ENCODE measurements around the gene ADCY7. TPM values are rescaled to one million over a fixed set of nuclear protein-coding genes. Genes with fewer than 3 reads are reported as not detected.

ADCY7 gene
- total RNA-seq, 4 donors from 2014 or later = 12.7 to 23.5 (median 19.3) TPM

DNA sequence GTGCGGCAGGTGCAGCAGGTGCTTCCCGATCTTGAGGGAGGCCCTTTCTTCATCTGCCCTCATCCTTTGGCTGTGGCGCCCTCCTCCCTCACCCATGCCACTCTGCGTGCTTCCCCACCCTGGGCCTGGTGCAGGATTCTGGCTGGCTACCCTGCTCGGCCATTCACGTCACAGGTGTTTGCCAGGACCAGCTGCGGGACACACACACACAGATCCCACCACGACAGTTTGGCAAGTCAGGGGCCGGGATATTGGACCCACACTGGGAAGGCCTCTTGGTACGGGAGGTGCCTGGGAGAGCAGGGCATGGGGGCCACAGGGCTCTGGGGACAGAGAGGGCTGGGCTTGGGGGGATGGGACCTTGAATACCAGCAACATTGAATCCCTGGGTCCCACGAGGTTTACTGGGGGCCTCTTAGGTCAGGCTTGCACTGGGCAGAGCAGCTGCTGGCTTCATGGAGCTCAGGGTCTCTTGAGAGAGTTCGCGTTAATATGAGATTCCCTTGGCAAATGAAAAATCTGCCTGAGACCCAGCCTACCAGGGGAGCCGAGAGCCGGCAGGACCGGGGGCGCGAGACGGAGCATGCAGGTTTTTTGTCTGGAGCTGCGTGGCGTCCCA is 15.1 kb downstream of the ADCY7 start:
- ATAC-seq = no peak
- WGBS, 2 donors (ENCODE audit: low coverage in 1 of 2) = 17 to 60% methylated on average over 1 to 3 of the region's 21 CpGs
- H3K9me3 ChIP-seq = no peaks in the 10 kb centered on the region
- no peaks in the 10 kb centered on the region for H3K36me3 ChIP-seq
- no peaks in the 10 kb centered on the region for H3K27me3 ChIP-seq
- no peak for TF ChIP-seq POLR2AphosphoS5 (IDR thresholded peaks at IDR 0.05)
- H3K4me1 ChIP-seq = peaks cover 0 to 35% (median 14%) of the 10 kb centered on the region in 3 donors
- peak overlapping the region in 3 of 4 donors; percentile 2 to 60 (median 47) for H3K27ac ChIP-seq
- H3K4me3 ChIP-seq = peak overlapping the region in 1 of 2 donors; percentile 3

DNA sequence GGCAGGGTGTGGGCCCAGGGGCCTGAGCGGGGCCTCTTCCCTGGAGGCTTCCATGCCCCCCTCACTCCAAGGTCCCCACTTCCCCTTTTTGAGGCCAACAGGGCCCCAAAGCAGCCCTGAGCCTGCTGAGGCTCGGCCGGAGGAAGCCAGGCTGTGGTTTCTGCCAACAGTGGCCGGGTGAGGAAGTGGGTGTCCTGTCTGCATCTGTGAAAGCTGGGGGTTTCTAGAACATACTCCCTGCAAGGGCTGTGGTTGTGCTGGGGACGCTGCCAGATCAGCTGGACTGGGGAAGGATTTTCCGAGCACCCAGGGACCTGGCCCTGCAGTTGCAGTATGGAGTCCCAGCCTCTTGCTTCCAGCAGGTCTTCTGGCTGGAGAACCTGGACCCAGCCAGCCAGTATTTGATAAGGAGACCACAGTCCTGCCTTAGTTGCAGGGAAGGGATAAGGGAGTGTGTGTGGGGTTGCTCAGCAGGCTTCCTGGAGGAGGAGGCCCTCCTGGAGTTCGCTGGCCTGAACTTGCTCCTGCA is 15.7 kb downstream of the ADCY7 start:
- Histone ChIP-seq H3K36me3 (no peaks in the 10 kb centered on the region), H3K27me3 (no peaks in the 10 kb centered on the region), H3K27ac (peak overlapping the region in 2 of 4 donors; percentile 47 to 60), H3K9me3 (no peaks in the 10 kb centered on the region), H3K4me1 (peaks cover 0 to 35% (median 14%) of the 10 kb centered on the region in 3 donors), H3K4me3 (peak overlapping the region in 1 of 2 donors; percentile 3)
- no peak for TF ChIP-seq POLR2AphosphoS5 (IDR thresholded peaks at IDR 0.05)
- TF ChIP-seq POLR2A (IDR thresholded peaks at IDR 0.05) = no peak
- WGBS, 2 donors (ENCODE audit: low coverage in 1 of 2) = 83% methylated on average over 1 of the region's 7 CpGs; no CpG with 5 or more reads in 1 of the 2 donors
- ATAC-seq = peak; percentile 65

DNA sequence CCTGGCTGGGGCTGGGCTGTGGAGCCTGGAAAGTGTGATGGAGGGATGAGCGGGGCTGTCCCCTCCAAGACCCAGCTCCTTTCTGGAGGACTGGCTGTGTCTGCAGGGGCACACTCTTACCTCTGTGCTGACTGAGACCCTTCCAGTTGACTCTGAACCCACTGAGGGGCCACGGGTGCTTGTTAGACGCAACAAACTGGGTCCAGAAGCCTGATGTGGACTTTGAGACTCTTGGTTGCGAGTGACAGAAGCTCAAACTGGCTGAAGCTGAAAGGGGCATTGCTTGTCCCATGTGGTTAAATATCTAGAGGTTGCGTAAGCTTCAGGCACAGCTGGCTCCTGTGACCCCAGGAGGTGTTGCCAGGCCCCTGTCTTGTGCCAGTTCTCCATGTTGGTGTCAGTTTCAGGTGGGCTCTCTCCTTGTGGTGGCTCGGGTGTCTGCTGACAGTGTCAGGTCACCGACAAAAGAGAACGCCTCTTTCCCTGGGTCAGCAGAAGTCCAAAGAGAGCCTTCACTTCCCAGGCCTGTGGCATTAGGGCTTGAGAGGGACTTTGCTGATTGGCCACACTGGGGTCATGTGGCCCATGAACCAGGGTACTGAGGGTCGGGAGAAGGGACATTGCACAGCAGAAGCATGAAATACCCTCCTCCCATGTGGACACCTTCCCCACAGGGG is 16.7 kb downstream of the ADCY7 start:
- Histone ChIP-seq H3K36me3 (no peaks in the 10 kb centered on the region), H3K27me3 (no peaks in the 10 kb centered on the region), H3K9me3 (no peaks in the 10 kb centered on the region), H3K4me1 (peaks cover 0 to 35% (median 14%) of the 10 kb centered on the region in 3 donors), H3K4me3 (no peak overlapping the region), H3K27ac (peak overlapping the region in 1 of 4 donors; percentile 60)
- TF ChIP-seq, protein P1, sequence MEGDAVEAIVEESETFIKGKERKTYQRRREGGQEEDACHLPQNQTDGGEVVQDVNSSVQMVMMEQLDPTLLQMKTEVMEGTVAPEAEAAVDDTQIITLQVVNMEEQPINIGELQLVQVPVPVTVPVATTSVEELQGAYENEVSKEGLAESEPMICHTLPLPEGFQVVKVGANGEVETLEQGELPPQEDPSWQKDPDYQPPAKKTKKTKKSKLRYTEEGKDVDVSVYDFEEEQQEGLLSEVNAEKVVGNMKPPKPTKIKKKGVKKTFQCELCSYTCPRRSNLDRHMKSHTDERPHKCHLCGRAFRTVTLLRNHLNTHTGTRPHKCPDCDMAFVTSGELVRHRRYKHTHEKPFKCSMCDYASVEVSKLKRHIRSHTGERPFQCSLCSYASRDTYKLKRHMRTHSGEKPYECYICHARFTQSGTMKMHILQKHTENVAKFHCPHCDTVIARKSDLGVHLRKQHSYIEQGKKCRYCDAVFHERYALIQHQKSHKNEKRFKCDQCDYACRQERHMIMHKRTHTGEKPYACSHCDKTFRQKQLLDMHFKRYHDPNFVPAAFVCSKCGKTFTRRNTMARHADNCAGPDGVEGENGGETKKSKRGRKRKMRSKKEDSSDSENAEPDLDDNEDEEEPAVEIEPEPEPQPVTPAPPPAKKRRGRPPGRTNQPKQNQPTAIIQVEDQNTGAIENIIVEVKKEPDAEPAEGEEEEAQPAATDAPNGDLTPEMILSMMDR (IDR thresholded peaks at IDR 0.05) = no peak
- no peak for TF ChIP-seq POLR2AphosphoS5 (IDR thresholded peaks at IDR 0.05)
- WGBS, 2 donors (ENCODE audit: low coverage in 1 of 2) = 71% methylated on average over 3 of the region's 9 CpGs; no CpG with 5 or more reads in 1 of the 2 donors
- ATAC-seq = no peak

DNA sequence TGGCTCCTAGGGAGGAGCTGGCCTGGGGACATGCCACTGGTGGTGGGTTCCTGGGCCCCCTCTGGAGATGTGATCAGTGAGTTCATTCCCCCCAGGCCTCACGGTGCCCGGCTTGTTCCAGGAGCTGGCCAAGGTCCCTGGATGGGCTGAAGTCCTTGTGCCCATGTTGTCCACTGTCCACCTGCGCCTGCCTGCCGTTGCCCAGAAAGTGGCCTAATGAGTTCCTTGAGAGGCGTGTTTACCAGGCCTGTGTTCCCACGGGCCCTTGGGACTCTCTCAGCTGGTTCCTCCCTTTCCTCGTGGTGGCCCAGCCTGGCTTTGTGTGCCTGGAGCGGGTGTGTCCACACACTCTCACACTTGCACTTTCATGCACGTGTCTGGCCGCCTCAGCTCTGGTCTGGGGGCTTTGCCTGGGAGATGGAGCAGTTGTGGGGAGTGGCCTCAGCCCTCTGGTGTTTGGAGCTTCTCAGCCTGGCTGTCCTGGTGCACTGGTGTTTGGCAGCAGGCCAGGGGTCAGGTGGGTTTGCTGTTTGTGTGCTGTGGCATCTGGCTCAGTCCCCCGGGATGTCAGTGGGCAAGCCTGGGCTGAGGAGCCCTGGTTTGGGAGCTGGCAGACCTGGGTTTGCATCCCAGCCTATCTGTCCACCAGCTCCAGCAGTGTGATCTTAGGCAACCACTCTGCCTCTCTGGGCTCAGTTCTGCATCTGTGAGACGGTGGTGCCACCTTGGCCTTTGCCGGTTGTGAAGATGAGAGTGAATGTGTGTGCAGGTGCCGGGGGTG is 18.0 kb downstream of the ADCY7 start:
- H3K4me1 ChIP-seq = peaks cover 0 to 35% (median 14%) of the 10 kb centered on the region in 3 donors
- H3K27ac ChIP-seq = peak overlapping the region in 1 of 4 donors; percentile 60
- no peaks in the 10 kb centered on the region for H3K36me3 ChIP-seq
- no peaks in the 10 kb centered on the region for H3K27me3 ChIP-seq
- TF ChIP-seq POLR2AphosphoS5 (IDR thresholded peaks at IDR 0.05) = no peak
- TF ChIP-seq, protein P1 (IDR thresholded peaks at IDR 0.05) = no peak
- TF ChIP-seq EP300 (IDR thresholded peaks at IDR 0.05) = no peak
- no peak for ATAC-seq
- H3K4me3 ChIP-seq = no peak overlapping the region
- no peaks in the 10 kb centered on the region for H3K9me3 ChIP-seq
- WGBS, 2 donors (ENCODE audit: low coverage in 1 of 2) = 68% methylated on average over 3 of the region's 14 CpGs; no CpG with 5 or more reads in 1 of the 2 donors

DNA sequence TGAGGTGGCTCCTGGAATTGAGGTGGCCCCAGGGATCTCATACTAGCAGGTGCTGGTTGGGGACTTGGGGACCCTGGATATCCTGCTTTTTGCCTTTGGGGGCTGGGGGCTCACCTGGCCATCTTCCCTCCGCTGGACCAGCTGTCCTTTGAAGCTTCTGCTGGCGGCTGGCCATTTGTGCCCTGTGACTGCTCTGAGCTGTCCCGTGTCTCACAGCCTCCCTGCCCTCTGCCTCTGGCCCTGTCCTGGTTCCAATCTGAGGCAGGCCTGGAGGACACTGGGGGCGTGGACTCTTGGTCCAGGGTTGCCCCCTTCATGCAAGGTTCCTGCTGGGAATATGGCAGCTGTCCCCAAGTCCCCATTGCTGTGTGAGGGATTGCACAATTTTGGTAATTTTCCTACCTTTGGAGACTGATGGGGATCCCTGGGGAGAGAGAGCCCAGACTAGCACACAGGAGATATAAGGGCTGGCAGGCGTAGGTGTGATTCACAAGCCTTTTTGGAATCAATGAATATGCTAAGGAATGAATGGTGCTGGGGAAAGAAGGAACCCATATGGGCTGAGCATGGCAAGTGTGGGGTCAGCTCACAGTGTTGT is 19.2 kb downstream of the ADCY7 start:
- 71 to 79% methylated on average over 1 to 4 of the region's 5 CpGs for WGBS, 2 donors (ENCODE audit: low coverage in 1 of 2)
- Histone ChIP-seq H3K4me3 (no peak overlapping the region), H3K4me1 (peaks cover 0 to 35% (median 14%) of the 10 kb centered on the region in 3 donors), H3K9me3 (no peaks in the 10 kb centered on the region), H3K27me3 (no peaks in the 10 kb centered on the region), H3K36me3 (peaks cover 0 to 5% of the 10 kb centered on the region in 2 donors), H3K27ac (no peak overlapping the region)
- ATAC-seq = no peak
- TF ChIP-seq, protein P1 (IDR thresholded peaks at IDR 0.05) = no peak
- TF ChIP-seq EP300 (IDR thresholded peaks at IDR 0.05) (no peak), POLR2AphosphoS5 (IDR thresholded peaks at IDR 0.05) (no peak), POLR2A (IDR thresholded peaks at IDR 0.05) (no peak)

All from gastroesophageal sphincter (tissue), 4 donors.